Keratinocyte (primary cell): Measurements from ENCODE around the gene CELA1.

ENCODE experiments used
- EZH2 ChIP-seq: IDR thresholded peaks from one replicate; pipeline ENCODE4 v1.6.1; 2012; ENCODE audit warnings: inconsistent platforms, mild to moderate bottlenecking, low read length, moderate library complexity
- TF ChIP-seq, protein P1 (sequence below), 3 experiments: IDR thresholded peaks in 1 of 3; conservative IDR thresholded peaks in 1 of 3; optimal IDR thresholded peaks in 1 of 3; 2 replicates in 2 of 3; 3 replicates in 1 of 3; pipeline versions ENCODE3 to v1.5.1; 2011; ENCODE audit warnings: low read length in 3 of 3, mild to moderate bottlenecking in 3 of 3, moderate library complexity in 2 of 3, control low read depth in 1 of 3, inconsistent platforms in 1 of 3; ENCODE audit not compliant: insufficient read depth in 2 of 3; ENCODE audit errors: extremely low read depth in 1 of 3

DNA sequence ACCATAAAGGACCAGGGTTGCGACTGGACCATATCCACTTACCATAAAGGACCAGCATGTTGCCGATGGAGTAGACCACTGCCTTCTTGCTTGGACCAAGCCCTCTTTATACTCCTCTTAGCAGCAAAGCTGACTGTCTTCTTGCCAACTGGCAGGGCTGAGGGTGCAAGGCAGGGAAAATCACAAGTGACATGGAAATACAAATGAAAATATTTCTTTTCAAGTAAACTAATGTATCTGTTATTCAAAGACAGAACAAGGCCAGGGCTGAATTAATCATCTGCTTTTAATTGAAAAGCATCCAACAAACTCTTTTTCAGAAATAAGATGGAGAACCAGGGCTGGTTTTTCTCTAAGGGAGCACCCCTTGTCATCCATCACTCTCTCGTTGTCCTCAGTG, at the start of gene CELA1:
- TF ChIP-seq, protein P1, sequence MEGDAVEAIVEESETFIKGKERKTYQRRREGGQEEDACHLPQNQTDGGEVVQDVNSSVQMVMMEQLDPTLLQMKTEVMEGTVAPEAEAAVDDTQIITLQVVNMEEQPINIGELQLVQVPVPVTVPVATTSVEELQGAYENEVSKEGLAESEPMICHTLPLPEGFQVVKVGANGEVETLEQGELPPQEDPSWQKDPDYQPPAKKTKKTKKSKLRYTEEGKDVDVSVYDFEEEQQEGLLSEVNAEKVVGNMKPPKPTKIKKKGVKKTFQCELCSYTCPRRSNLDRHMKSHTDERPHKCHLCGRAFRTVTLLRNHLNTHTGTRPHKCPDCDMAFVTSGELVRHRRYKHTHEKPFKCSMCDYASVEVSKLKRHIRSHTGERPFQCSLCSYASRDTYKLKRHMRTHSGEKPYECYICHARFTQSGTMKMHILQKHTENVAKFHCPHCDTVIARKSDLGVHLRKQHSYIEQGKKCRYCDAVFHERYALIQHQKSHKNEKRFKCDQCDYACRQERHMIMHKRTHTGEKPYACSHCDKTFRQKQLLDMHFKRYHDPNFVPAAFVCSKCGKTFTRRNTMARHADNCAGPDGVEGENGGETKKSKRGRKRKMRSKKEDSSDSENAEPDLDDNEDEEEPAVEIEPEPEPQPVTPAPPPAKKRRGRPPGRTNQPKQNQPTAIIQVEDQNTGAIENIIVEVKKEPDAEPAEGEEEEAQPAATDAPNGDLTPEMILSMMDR (optimal IDR thresholded peaks at IDR 0.05 in 1 of 3, IDR thresholded peaks at IDR 0.05 in 1 of 3, conservative IDR thresholded peaks at IDR 0.05 in 1 of 3; ENCODE audit: extremely low read depth in 1 of 3, insufficient read depth in 2 of 3, low read length in 3 of 3) = no peak
- no peak for TF ChIP-seq EZH2
